ENCODE results near the gene RAB40B. TPM values are rescaled to one million over a fixed set of nuclear protein-coding genes. Genes with fewer than 3 reads are reported as not detected.

The RAB40B gene
- total and polyA plus RNA-seq, 2 experiments from 2014 or later: 20.0 to 27.8 TPM

DNA sequence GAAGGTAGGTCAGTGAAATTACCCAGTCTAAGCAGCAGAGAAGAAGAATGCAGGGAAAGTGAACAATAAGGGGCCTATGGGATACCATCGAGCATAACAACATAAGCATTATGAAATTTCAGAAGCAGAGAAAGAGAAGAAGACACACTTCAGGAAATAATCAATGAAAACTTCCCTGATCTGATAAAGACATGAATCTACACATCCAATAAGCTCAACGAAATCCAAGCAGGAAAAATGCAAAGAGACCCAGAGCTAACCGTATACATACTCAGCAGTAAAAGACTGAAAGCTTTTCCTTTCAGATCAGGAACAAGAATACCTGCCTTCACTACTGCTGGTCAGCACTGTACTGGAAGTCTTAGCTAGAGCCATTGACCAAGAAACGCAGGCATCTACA is 88.8 kb downstream of the RAB40B start:
- no peak overlapping the region for H3K4me2 ChIP-seq
- H4K20me1 ChIP-seq (ENCODE audit: insufficient read depth, poor library complexity, severe bottlenecking): no peaks in the 10 kb centered on the region
- no peaks in the 10 kb centered on the region for H3K36me3 ChIP-seq (replicated peaks; ENCODE audit: insufficient read depth, low read depth)
- DNase-seq (ENCODE audit: low spot score): no peak
- H3K9me2 ChIP-seq (replicated peaks; ENCODE audit: insufficient read depth): no peaks in the 10 kb centered on the region
- H3K4me3 ChIP-seq: no peak overlapping the region
- no peak overlapping the region for H3K27ac ChIP-seq
- TF ChIP-seq, protein P1, sequence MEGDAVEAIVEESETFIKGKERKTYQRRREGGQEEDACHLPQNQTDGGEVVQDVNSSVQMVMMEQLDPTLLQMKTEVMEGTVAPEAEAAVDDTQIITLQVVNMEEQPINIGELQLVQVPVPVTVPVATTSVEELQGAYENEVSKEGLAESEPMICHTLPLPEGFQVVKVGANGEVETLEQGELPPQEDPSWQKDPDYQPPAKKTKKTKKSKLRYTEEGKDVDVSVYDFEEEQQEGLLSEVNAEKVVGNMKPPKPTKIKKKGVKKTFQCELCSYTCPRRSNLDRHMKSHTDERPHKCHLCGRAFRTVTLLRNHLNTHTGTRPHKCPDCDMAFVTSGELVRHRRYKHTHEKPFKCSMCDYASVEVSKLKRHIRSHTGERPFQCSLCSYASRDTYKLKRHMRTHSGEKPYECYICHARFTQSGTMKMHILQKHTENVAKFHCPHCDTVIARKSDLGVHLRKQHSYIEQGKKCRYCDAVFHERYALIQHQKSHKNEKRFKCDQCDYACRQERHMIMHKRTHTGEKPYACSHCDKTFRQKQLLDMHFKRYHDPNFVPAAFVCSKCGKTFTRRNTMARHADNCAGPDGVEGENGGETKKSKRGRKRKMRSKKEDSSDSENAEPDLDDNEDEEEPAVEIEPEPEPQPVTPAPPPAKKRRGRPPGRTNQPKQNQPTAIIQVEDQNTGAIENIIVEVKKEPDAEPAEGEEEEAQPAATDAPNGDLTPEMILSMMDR (IDR thresholded peaks at IDR 0.05; ENCODE audit: poor library complexity): no peak
- TF ChIP-seq EZH2phosphoT487 (IDR thresholded peaks at IDR 0.05; ENCODE audit: low read depth, severe bottlenecking, unreplicated experiment) (no peak), EZH2 (IDR thresholded peaks at IDR 0.05; ENCODE audit: borderline replicate concordance) (no peak)
- peaks cover 3% of the 10 kb centered on the region for H3K79me2 ChIP-seq
- 93% methylated on average over 4 of the region's 4 CpGs for WGBS (ENCODE audit: low lambda C conversion rate, missing lambda C conversion rate)
- H3K27me3 ChIP-seq: no peaks in the 10 kb centered on the region
- no peaks in the 10 kb centered on the region for H3K9me3 ChIP-seq (ENCODE audit: low read depth)
- no peak overlapping the region for H2AFZ ChIP-seq
- H3K4me1 ChIP-seq (ENCODE audit: insufficient read depth): peaks cover 11% of the 10 kb centered on the region

DNA sequence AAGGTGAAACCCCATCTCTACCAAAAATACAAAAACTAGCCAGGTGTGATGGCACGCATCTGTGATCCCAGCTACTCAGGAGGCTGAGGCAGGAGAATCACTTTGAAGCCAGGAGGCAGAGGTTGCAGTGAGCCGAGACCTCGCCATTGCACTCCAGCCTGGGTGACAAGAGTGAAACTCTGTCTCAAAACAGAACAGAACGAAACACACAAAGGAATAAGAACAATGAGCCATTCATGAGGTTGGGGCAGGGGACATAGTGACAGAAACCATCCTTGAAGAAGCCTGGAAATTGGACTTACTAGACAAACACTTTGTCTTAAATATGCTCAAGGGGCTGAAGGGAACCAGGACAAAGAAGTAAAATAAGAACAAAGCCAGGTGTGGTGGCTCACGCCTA is 89.7 kb downstream of the RAB40B start:
- no peak for DNase-seq (ENCODE audit: low spot score)
- Histone ChIP-seq H3K27ac (no peak overlapping the region), H3K79me2 (peaks cover 3% of the 10 kb centered on the region), H3K4me2 (no peak overlapping the region), H3K9me2 (replicated peaks; ENCODE audit: insufficient read depth) (no peaks in the 10 kb centered on the region), H3K36me3 (replicated peaks; ENCODE audit: insufficient read depth, low read depth) (no peaks in the 10 kb centered on the region), H3K4me1 (ENCODE audit: insufficient read depth) (peaks cover 11% of the 10 kb centered on the region), H3K4me3 (no peak overlapping the region), H4K20me1 (ENCODE audit: insufficient read depth, poor library complexity, severe bottlenecking) (no peaks in the 10 kb centered on the region), H2AFZ (no peak overlapping the region), H3K27me3 (no peaks in the 10 kb centered on the region), H3K9me3 (ENCODE audit: low read depth) (no peaks in the 10 kb centered on the region)
- TF ChIP-seq EZH2phosphoT487 (IDR thresholded peaks at IDR 0.05; ENCODE audit: low read depth, severe bottlenecking, unreplicated experiment) (no peak), EZH2 (IDR thresholded peaks at IDR 0.05; ENCODE audit: borderline replicate concordance) (no peak)
- TF ChIP-seq, protein P1 (IDR thresholded peaks at IDR 0.05; ENCODE audit: poor library complexity): no peak
- WGBS (ENCODE audit: low lambda C conversion rate, missing lambda C conversion rate): 87% methylated on average over 5 of the region's 5 CpGs

DNA sequence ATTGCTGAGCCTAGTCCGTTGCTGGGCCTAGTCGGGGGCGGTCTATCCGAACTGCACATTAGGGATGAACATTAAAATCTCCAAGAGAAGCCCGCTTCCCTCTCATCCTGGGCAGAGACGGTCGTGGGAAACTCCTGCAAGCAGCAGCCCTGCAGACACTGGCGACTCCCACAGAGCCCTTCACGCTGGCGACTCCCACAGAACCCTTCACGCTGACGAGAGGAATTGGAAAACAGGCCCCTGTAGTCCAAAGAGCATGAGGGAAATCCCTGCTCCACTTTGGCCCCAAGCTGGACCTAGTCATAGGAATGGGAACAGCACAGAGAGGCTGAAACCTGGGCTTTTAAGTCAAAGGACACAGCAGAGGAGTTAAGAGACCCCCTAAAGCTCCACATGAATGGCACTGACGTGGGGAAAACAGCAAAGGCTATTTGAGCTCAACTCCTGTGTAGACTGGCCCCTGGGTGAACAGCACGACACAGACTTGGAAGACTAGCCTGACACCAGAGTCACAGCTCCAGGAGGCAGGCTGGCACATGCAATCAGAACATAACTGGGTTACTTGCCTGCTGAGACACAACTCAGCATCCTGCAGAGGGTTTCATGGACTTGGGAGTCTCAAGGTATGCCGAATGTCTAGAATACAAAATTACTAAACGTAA is 92.4 kb downstream of the RAB40B start:
- Histone ChIP-seq H3K9me3 (ENCODE audit: low read depth) (no peaks in the 10 kb centered on the region), H3K4me3 (no peak overlapping the region), H3K4me2 (no peak overlapping the region), H3K27ac (no peak overlapping the region), H2AFZ (no peak overlapping the region), H3K9me2 (replicated peaks; ENCODE audit: insufficient read depth) (no peaks in the 10 kb centered on the region), H3K36me3 (replicated peaks; ENCODE audit: insufficient read depth, low read depth) (no peaks in the 10 kb centered on the region), H3K79me2 (peaks cover 12% of the 10 kb centered on the region), H3K4me1 (ENCODE audit: insufficient read depth) (peaks cover 2% of the 10 kb centered on the region), H3K27me3 (no peaks in the 10 kb centered on the region), H4K20me1 (ENCODE audit: insufficient read depth, poor library complexity, severe bottlenecking) (no peaks in the 10 kb centered on the region)
- DNase-seq (ENCODE audit: low spot score): no peak
- no peak for TF ChIP-seq EZH2 (IDR thresholded peaks at IDR 0.05; ENCODE audit: borderline replicate concordance)
- TF ChIP-seq, protein P1 (IDR thresholded peaks at IDR 0.05; ENCODE audit: poor library complexity): no peak
- TF ChIP-seq EZH2phosphoT487 (IDR thresholded peaks at IDR 0.05; ENCODE audit: low read depth, severe bottlenecking, unreplicated experiment): no peak
- 93% methylated on average over 16 of the region's 16 CpGs for WGBS (ENCODE audit: low lambda C conversion rate, missing lambda C conversion rate)

Small RNAs within 50 kb of the gene (microRNA-seq; reads per million reads assigned to microRNA genes)
- 2.2 reads per million for gene MIR4525

Small RNAs within 50 kb of the gene (small RNA-seq; reads per million reads assigned to genes)
- gene MIR4525: not detected

Other genes starting within 250 kb of the RAB40B start
- 61.9 and 64.6 TPM in 2 replicates for gene CYBC1, start 247.9 kb downstream of the RAB40B start, total RNA-seq
- 76.6 and 81.6 TPM in 2 replicates for gene CYBC1, start 247.9 kb downstream of the RAB40B start, polyA plus RNA-seq
- 43.9 and 54.9 TPM in 2 replicates for gene NARF, start 240.0 kb downstream of the RAB40B start, total RNA-seq
- 91.8 and 96.2 TPM in 2 replicates for gene NARF, start 240.0 kb downstream of the RAB40B start, polyA plus RNA-seq
- gene FOXK2, start 179.0 kb downstream of the RAB40B start, total RNA-seq: 30.2 and 40.9 TPM in 2 replicates
- 29.5 and 37.7 TPM in 2 replicates for gene FOXK2, start 179.0 kb downstream of the RAB40B start, polyA plus RNA-seq
- gene WDR45B, start 50.3 kb downstream of the RAB40B start, total RNA-seq: 95.4 and 112 TPM in 2 replicates
- 74.2 and 82.6 TPM in 2 replicates for gene WDR45B, start 50.3 kb downstream of the RAB40B start, polyA plus RNA-seq
- gene FN3KRP, start 18.0 kb upstream of the RAB40B start, total RNA-seq: 17.0 and 18.7 TPM in 2 replicates
- gene FN3KRP, start 18.0 kb upstream of the RAB40B start, polyA plus RNA-seq: 24.0 and 27.4 TPM in 2 replicates
- gene FN3K, start 36.9 kb upstream of the RAB40B start, total RNA-seq: 4.0 and 17.3 TPM in 2 replicates
- gene FN3K, start 36.9 kb upstream of the RAB40B start, polyA plus RNA-seq: 12.8 and 13.7 TPM in 2 replicates
- 24.5 and 34.4 TPM in 2 replicates for gene TBCD, start 53.4 kb upstream of the RAB40B start, total RNA-seq
- gene TBCD, start 53.4 kb upstream of the RAB40B start, polyA plus RNA-seq: 41.5 and 42.3 TPM in 2 replicates
- 0.12 and 0.27 TPM in 2 replicates for gene ZNF750, start 141.3 kb upstream of the RAB40B start, total RNA-seq
- gene ZNF750, start 141.3 kb upstream of the RAB40B start, polyA plus RNA-seq: 0.49 and 2.1 TPM in 2 replicates

Measured in hepatocyte (in vitro differentiated cells).